Ishikawa (cell line): Measurements from ENCODE around the gene RNF180.

ENCODE experiments used
- CEBPB ChIP-seq: IDR thresholded peaks from 2 replicates; pipeline ENCODE4 v1.6.1; 2012
- CREB1 ChIP-seq: IDR thresholded peaks from 2 replicates; pipeline ENCODE4 v1.6.1; 2012; ENCODE audit warnings: low read depth
- EGR1 ChIP-seq: IDR thresholded peaks from 2 replicates; pipeline ENCODE4 v1.6.1; 2012
- FOXM1 ChIP-seq: IDR thresholded peaks from 2 replicates; pipeline ENCODE4 v1.6.1; 2012; ENCODE audit warnings: low read depth, borderline replicate concordance
- MAX ChIP-seq: IDR thresholded peaks from 2 replicates; pipeline ENCODE4 v1.6.1; 2012
- NFIC ChIP-seq: IDR thresholded peaks from 2 replicates; pipeline ENCODE4 v1.6.1; 2012
- REST ChIP-seq: IDR thresholded peaks from 2 replicates; pipeline ENCODE4 v1.6.1; 2012; ENCODE audit warnings: low read depth, mild to moderate bottlenecking
- TAF1 ChIP-seq: IDR thresholded peaks from 2 replicates; pipeline ENCODE4 v1.6.1; 2012; ENCODE audit warnings: low read depth, mild to moderate bottlenecking
- USF1 ChIP-seq: IDR thresholded peaks from 2 replicates; pipeline ENCODE4 v1.6.1; 2012
- YY1 ChIP-seq: IDR thresholded peaks from 2 replicates; pipeline ENCODE4 v1.6.1; 2012; ENCODE audit warnings: low read depth

RNF180 gene

DNA sequence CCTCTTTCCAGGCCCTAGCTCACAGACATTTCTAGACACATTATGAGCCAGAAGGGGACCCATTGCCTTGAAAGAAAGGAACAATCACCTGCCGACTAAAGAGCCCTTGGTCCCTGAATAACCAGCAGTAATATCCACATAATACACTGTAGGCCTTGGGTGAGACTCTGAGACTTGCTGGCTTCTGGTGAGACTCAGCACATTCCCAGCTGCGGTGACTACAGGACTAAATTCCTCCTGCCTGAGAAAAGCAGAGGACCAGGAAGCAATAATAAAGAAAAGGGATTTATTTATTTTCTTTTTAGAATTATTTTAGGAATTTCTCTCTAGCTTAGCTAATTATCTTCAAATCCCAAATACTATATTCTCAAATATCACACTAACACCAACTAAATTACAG, 252.4 kb downstream of the RNF180 start:
- no peak for TF ChIP-seq CEBPB
- no peak for TF ChIP-seq MAX
- no peak for TF ChIP-seq FOXM1
- TF ChIP-seq TAF1: no peak
- TF ChIP-seq USF1: no peak
- no peak for TF ChIP-seq REST
- TF ChIP-seq YY1: no peak
- TF ChIP-seq CREB1: no peak
- no peak for TF ChIP-seq EGR1
- no peak for TF ChIP-seq NFIC
